Epithelial cell of esophagus (primary cell): ENCODE data around the gene STX11.

ENCODE experiments used
- DNase-seq: peaks from one replicate; pipeline ENCODE4 v3.0.0; 2010; ENCODE audit warnings: low read depth
- H3K4me3 ChIP-seq: 2 replicates; pipeline ENCODE4 v1.5.1; 2011; ENCODE audit warnings: mild to moderate bottlenecking, low read length, control low read depth
- CTCF ChIP-seq: IDR thresholded peaks from 2 replicates; pipeline ENCODE4 v1.5.1; 2011; ENCODE audit warnings: low read depth, mild to moderate bottlenecking, low read length, control low read depth, inconsistent platforms; ENCODE audit not compliant: insufficient read depth; ENCODE audit errors: missing control alignments

STX11 gene

GRCh38 chr6:144139817-144140216, 10.5 kb upstream of the STX11 start:
- DNase-seq: no peak
- no peak overlapping the region for H3K4me3 ChIP-seq
- TF ChIP-seq CTCF: no peak

GRCh38 chr6:144140867-144141266, 9.4 kb upstream of the STX11 start:
- TF ChIP-seq CTCF: no peak
- DNase-seq: no peak
- no peak overlapping the region for H3K4me3 ChIP-seq

- TF ChIP-seq CTCF: no peak
- no peak overlapping the region for H3K4me3 ChIP-seq
- DNase-seq: no peak
Observed at GRCh38 chr6:144141470-144141869, 8.8 kb upstream of the STX11 start.

- no peak overlapping the region for H3K4me3 ChIP-seq
- no peak for TF ChIP-seq CTCF
- no peak for DNase-seq
Observed at GRCh38 chr6:144143106-144143505, 7.2 kb upstream of the STX11 start.

- H3K4me3 ChIP-seq: no peak overlapping the region
- no peak for DNase-seq
- no peak for TF ChIP-seq CTCF
Observed at GRCh38 chr6:144143878-144144277, 6.4 kb upstream of the STX11 start.

GRCh38 chr6:144144996-144145395, 5.3 kb upstream of the STX11 start:
- DNase-seq: peak; percentile 62
- TF ChIP-seq CTCF: no peak
- no peak overlapping the region for H3K4me3 ChIP-seq

GRCh38 chr6:144145541-144145940, 4.8 kb upstream of the STX11 start:
- no peak for DNase-seq
- TF ChIP-seq CTCF: no peak
- H3K4me3 ChIP-seq: no peak overlapping the region
